GM21529 (cell line): Measurements from ENCODE around the gene SECISBP2L.
A peak's percentile ranks its signal among the peaks of the same experiment; 100 is the strongest.
"Not testable (repeated sequence)": the region's sequence is repeated elsewhere in the genome, so short reads cannot be mapped to it uniquely, and the experiment has no call there.

ENCODE experiments used
- ATAC-seq: cut with Tn5 transposase; IDR thresholded peaks from one replicate; pipeline ENCODE4 v1.9.1; 2021; ENCODE audit not compliant: unreplicated experiment

The SECISBP2L gene

GRCh38 chr15:48996276-48996675, 50.0 kb downstream of the SECISBP2L start:
- no peak for ATAC-seq

- no peak for ATAC-seq
Measured at GRCh38 chr15:48993380-48993779, 52.9 kb downstream of the SECISBP2L start.

GRCh38 chr15:48992545-48992944, 53.7 kb downstream of the SECISBP2L start:
- peak; percentile 98 for ATAC-seq

GRCh38 chr15:48992096-48992495, 54.1 kb downstream of the SECISBP2L start:
- peak; percentile 12 for ATAC-seq

- no peak for ATAC-seq
Measured at GRCh38 chr15:48989170-48989569, 57.1 kb downstream of the SECISBP2L start.

DNA sequence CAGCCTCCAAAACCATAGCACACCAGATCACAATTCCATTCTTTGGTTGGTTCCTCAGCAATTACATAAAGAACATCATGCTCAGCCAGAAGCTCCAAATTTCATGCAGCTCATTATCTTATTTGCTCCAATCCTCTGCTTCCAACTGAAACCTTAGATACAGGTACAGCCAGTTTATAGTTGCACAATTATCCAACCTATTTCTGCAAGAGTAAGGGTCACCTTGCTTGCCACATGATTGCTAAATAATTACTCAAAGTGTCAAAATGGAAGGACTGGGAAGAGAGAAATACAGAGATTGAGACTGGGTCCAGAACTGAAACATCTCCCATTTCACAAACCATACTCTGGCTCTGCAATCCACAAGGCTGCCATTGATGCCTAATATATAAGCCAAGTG, 59.1 kb downstream of the SECISBP2L start:
- no peak for ATAC-seq

DNA sequence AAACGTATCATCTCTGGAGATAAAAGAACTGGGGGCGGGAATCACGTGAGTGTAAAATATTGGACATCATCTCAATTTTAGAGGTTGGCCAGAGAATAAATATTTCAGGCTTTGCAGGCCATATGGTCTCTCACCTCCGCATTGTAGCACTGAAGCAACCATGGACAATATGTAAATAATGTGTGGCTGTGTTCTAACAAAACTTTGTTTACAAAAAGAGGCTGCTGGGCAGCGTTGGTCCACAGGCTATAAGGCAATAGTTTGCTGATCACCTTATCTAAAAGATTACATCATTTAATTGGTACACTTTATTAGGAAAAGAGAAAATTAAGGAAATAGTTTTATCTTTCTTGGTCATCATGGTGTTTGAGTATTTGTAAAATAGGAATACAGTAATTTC, 60.0 kb downstream of the SECISBP2L start:
- no peak for ATAC-seq

- no peak for ATAC-seq
Measured at GRCh38 chr15:48985516-48985915, 60.7 kb downstream of the SECISBP2L start.

GRCh38 chr15:48984811-48985352, 61.4 kb downstream of the SECISBP2L start:
- no peak for ATAC-seq

DNA sequence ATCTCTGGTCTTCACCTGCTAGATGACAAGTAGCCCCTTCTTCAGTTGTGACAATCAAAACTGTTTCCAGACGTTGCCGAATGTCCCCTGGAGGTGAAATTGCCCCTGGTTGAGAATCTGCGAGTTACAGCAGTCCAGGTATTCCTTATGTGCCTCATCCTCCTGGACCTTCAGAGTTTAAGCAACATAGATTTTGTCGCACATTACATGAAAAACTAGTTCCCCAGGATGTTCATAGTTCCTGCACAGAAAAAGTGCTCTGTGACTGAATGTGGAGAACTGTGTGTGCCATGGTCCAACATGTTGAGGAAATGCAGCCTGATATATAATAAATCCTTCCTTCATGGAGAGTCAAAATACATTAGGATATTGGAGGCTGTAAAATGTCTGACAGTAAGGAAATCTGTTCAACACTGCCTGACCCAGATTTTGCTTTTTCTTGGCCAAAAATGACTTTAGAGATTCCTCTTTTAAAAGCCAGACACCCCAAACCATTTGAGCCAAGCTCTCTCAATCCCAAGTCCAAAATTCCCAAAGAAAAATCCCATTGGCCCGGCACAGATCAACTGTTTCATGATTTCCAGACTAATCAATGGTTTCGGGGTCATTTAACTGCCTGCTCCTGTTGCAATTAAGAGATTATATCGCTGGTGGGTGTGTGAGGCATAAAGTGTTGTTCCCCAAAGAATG, 62.1 kb downstream of the SECISBP2L start:
- no peak for ATAC-seq

DNA sequence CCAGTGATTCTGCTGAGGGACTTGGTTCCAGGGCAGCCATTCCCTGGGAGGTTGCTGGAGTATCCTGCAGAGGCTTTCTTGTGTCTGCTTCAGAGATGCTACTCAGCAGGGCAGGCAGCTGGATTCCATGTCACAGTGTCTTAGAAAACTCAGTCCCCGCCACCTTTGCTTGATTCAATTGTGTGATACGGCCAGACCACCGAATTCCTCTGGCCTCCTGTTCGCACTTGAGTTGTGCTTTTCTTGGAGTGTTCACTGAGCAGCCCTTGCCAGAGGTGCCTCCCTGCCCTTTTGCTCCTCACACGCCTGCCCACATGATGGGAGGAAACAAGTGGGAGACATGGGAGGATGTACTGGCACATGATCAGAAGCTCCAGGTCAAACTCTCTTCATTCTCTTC, 62.9 kb downstream of the SECISBP2L start:
- ATAC-seq = no peak

- ATAC-seq = no peak
Measured at GRCh38 chr15:48981941-48982340, 64.3 kb downstream of the SECISBP2L start.

- no peak for ATAC-seq
Measured at GRCh38 chr15:48978638-48979037, 67.6 kb downstream of the SECISBP2L start.

GRCh38 chr15:48976444-48977088, 69.7 kb downstream of the SECISBP2L start:
- no peak for ATAC-seq

DNA sequence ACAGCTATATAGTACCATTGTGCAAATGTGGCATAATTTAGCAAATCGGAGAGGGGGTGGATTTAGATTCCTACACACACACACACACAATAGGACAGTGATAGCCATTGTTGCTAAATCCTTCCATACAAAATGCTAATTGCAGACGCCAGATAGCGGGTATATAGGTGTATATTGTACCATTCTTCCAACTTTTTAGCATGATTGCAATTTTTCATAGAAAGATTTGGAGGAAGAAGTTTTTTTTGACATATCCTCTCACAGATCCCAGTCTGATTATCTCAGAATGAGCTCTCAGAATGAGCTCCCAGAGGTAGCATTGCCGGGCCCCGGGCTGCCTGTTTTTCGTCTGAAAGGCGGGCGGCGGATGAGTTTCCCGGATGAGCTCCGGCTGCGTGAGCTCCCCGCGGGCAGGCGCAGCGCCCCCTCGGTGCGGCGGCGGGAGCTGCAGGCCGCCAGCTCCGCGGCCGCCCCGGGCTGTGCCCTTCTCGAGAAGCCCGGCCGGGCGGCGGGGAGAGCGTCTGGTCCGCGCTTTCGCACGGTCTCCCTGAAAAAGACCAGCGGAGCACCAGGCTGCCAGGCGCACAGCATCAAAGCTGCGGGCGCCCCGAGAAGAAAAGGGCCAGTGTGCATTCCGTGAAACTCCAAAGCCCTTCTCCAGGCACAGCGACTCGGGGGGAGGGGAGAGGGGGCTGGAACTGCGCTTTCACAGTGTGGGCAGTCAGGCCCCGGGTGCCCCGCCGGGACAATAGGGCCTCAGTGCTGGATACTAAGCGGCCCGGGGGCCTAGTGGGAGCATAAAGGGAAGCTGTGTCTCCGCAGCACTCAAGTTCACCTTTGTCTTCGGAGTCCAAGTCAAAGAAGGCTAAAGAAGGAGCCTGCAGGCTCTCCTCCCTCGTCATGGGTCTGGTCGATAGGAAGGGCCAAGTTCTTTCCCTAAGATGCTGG, 70.5 kb downstream of the SECISBP2L start:
- ATAC-seq = peak; percentile 97

- no peak for ATAC-seq
Measured at GRCh38 chr15:48974882-48975281, 71.4 kb downstream of the SECISBP2L start.

DNA sequence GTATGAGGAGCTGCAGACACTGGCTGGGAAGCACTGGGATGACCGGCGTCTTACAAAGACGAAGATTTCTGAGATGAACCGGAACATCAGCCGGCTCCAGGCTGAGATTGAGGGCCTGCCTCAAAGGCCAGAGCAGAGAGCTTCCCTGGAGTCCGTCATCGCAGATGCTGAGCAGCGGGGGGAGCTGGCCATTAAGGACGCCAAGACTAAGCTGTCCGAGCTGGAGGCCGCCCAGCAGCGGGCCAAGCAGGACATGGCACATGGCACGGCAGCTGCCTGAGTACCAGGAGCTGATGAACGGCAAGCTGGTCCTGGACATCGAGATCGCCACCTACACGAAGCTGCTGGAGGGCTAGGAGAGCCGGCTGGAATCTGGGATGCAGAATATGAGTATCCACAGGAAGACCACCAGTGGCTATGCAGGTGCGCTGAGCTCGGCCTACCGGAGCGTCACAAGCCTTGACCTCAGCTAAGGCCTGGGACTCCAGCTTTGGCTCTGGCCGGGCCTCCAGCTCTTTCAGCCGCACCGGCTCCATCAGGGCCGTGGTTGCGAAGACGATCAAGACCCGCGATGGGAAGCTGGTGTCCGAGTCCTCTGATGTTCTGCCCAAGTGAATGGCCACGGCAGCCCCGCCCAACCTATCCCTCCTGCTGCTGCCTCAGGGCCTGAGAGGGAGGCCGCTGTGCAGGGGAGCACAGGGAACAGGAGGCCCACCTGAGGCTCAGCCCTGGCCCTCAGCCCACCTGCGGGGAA, 73.3 kb downstream of the SECISBP2L start:
- no peak for ATAC-seq

DNA sequence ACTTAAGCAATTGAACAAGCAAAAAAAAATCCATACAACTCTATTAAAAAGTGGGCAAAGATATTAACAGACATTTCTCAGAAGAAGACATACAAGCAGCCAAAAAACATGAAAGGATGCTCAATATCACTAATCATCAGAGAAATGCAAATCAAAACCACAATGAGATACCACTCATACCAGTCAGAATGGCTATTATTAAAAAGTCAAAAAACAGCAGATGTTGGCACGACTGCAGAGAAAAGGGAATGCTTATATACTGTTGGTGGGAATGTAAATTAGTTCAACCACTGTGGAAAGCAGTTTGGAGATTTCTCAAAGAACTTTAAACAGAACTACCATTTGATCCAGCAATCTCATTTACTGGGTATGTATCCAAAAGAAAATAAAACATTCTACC, 75.3 kb downstream of the SECISBP2L start:
- not testable (repeated sequence) for ATAC-seq

- ATAC-seq = no peak
Measured at GRCh38 chr15:48968066-48968465, 78.2 kb downstream of the SECISBP2L start.

DNA sequence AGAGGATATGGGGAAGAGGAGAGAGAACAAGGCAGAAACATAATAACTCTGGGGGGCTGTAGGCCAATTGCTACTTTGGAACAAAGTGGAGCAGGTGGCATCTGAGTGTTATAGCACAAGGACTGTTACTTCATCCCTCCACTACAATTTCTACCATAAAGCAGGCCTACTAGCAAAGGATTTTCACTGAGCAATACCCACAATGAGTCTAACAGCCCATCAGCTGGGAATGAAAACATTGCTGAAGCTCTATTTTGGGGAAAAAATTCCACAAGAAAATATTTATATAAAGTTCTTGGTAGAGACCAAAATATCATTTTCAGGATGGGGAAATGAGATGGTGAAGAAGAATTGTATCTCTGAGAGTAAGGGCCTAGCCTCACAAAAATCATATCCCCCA, 78.9 kb downstream of the SECISBP2L start:
- ATAC-seq = no peak
